ENCODE measurements around the gene PTPRC. TPM values are rescaled to one million over a fixed set of nuclear protein-coding genes. Genes with fewer than 3 reads are reported as not detected.
A peak's percentile ranks its signal among the peaks of the same experiment; 100 is the strongest.
"Not testable (repeated sequence)": the region's sequence is repeated elsewhere in the genome, so short reads cannot be mapped to it uniquely, and the experiment has no call there.

PTPRC gene
- polyA plus RNA-seq, result 10 to 100 TPM in 1 of 4 donors, 1 to 10 TPM in 3; 1.6 to 17.4 (median 5.3) TPM
- long read RNA-seq, donor 1, result 0 reads
- long read RNA-seq, donor 2, result 0 reads
- long read RNA-seq, donor 3, partial matches to known transcripts, result 0 of 2 reads
- long read RNA-seq, donor 3, other reads (novel, unspliced or antisense), result 0 of 2 reads
- long read RNA-seq, donor 4, result 0 reads
- long read RNA-seq, donor 5, result 0 reads
- long read RNA-seq, donor 6, full-length matches to known transcripts, result 1 of 1 reads
- long read RNA-seq, donor 6, partial matches to known transcripts, result 0 of 1 reads
- long read RNA-seq, donor 6, other reads (novel, unspliced or antisense), result 0 of 1 reads
- long read RNA-seq, donor 7, result 0 reads
- long read RNA-seq, donor 8, result 0 reads
- long read RNA-seq, donor 9, result 0 reads
- long read RNA-seq, donor 10, full-length matches to known transcripts, result 1 of 1 reads
- long read RNA-seq, donor 10, partial matches to known transcripts, result 0 of 1 reads
- long read RNA-seq, donor 10, other reads (novel, unspliced or antisense), result 0 of 1 reads

- no peaks in the 10 kb centered on the region for H3K4me1 ChIP-seq (ENCODE audit: control insufficient read depth in 3 of 3, insufficient read depth in 2 of 3, low read depth in 1 of 3, low read length in 2 of 3)
- H3K27ac ChIP-seq (ENCODE audit: low read depth in 1 of 3, low read length in 2 of 3), result peak within 1 kb of the TSS in 2 of 3 donors; percentile 55 to 67
- FAIRE-seq, result no peak
- no peaks in the 10 kb centered on the region for H3K9me3 ChIP-seq (ENCODE audit: control insufficient read depth in 2 of 2, insufficient read depth in 1 of 2, low read depth in 1 of 2, low read length in 1 of 2)
- peak within 1 kb of the TSS; percentile 1 to 38 (median 23) for H3K4me3 ChIP-seq (ENCODE audit: low read depth in 1 of 3, low read length in 3 of 3)
- peak in 1 of 2 donors; percentile 51 for DNase-seq
- 41 to 55% (median 47%) methylated on average over 6 of the region's 6 CpGs for WGBS, 3 donors
- no peaks in the 10 kb centered on the region for H3K36me3 ChIP-seq (ENCODE audit: control insufficient read depth in 3 of 3, insufficient read depth in 2 of 3, low read depth in 1 of 3, low read length in 3 of 3)
- no peaks in the 10 kb centered on the region for H3K27me3 ChIP-seq (ENCODE audit: control insufficient read depth in 3 of 3, insufficient read depth in 3 of 3, low read length in 3 of 3)
These were observed at the start of gene PTPRC for GRCh38 chr1:198638894-198639635. Gene PTPRC, plus strand, starts transcription at chr1:198639040. Its CDS starts 229 bp downstream, at chr1:198639269.

- H3K27ac ChIP-seq (ENCODE audit: low read depth in 1 of 3, low read length in 2 of 3), result no peak overlapping the region
- no peaks in the 10 kb centered on the region for H3K9me3 ChIP-seq (ENCODE audit: control insufficient read depth in 2 of 2, insufficient read depth in 1 of 2, low read depth in 1 of 2, low read length in 1 of 2)
- FAIRE-seq (peak; percentile 23), DNase-seq (no peak)
- H3K36me3 ChIP-seq (ENCODE audit: control insufficient read depth in 3 of 3, insufficient read depth in 2 of 3, low read depth in 1 of 3, low read length in 3 of 3), result no peaks in the 10 kb centered on the region
- no peaks in the 10 kb centered on the region for H3K27me3 ChIP-seq (ENCODE audit: control insufficient read depth in 3 of 3, insufficient read depth in 3 of 3, low read length in 3 of 3)
- H3K4me3 ChIP-seq (ENCODE audit: low read depth in 1 of 3, low read length in 3 of 3), result no peak overlapping the region
- H3K4me1 ChIP-seq (ENCODE audit: control insufficient read depth in 3 of 3, insufficient read depth in 2 of 3, low read depth in 1 of 3, low read length in 2 of 3), result no peaks in the 10 kb centered on the region
These were observed 48.4 kb upstream of the PTPRC start for GRCh38 chr1:198590454-198590853.

- FAIRE-seq, result no peak
- WGBS, 3 donors, result 77 to 90% (median 89%) methylated on average over 2 of the region's 2 CpGs
- peaks cover 0 to 3% of the 10 kb centered on the region in 2 donors for H3K9me3 ChIP-seq (ENCODE audit: control insufficient read depth in 2 of 2, insufficient read depth in 1 of 2, low read depth in 1 of 2, low read length in 1 of 2)
- H3K4me3 ChIP-seq (ENCODE audit: low read depth in 1 of 3, low read length in 3 of 3), result no peak overlapping the region
- H3K27ac ChIP-seq (ENCODE audit: low read depth in 1 of 3, low read length in 2 of 3), result no peak overlapping the region
- no peak for DNase-seq
- H3K36me3 ChIP-seq (ENCODE audit: control insufficient read depth in 3 of 3, insufficient read depth in 2 of 3, low read depth in 1 of 3, low read length in 3 of 3), result no peaks in the 10 kb centered on the region
- H3K27me3 ChIP-seq (ENCODE audit: control insufficient read depth in 3 of 3, insufficient read depth in 3 of 3, low read length in 3 of 3), result no peaks in the 10 kb centered on the region
- no peaks in the 10 kb centered on the region for H3K4me1 ChIP-seq (ENCODE audit: control insufficient read depth in 3 of 3, insufficient read depth in 2 of 3, low read depth in 1 of 3, low read length in 2 of 3)
These were observed 43.1 kb upstream of the PTPRC start for GRCh38 chr1:198595765-198596164.

- WGBS, 3 donors, result 79 to 92% (median 82%) methylated on average over 7 of the region's 7 CpGs
- H3K4me3 ChIP-seq (ENCODE audit: low read depth in 1 of 3, low read length in 3 of 3), result no peak overlapping the region
- H3K9me3 ChIP-seq (ENCODE audit: control insufficient read depth in 2 of 2, insufficient read depth in 1 of 2, low read depth in 1 of 2, low read length in 1 of 2), result peaks cover 0 to 3% of the 10 kb centered on the region in 2 donors
- H3K36me3 ChIP-seq (ENCODE audit: control insufficient read depth in 3 of 3, insufficient read depth in 2 of 3, low read depth in 1 of 3, low read length in 3 of 3), result no peaks in the 10 kb centered on the region
- H3K27ac ChIP-seq (ENCODE audit: low read depth in 1 of 3, low read length in 2 of 3), result no peak overlapping the region
- no peaks in the 10 kb centered on the region for H3K27me3 ChIP-seq (ENCODE audit: control insufficient read depth in 3 of 3, insufficient read depth in 3 of 3, low read length in 3 of 3)
- no peaks in the 10 kb centered on the region for H3K4me1 ChIP-seq (ENCODE audit: control insufficient read depth in 3 of 3, insufficient read depth in 2 of 3, low read depth in 1 of 3, low read length in 2 of 3)
- FAIRE-seq (no peak), DNase-seq (no peak)
These were observed 41.0 kb upstream of the PTPRC start for GRCh38 chr1:198597690-198598430.

- FAIRE-seq (no peak), DNase-seq (no peak)
- no peaks in the 10 kb centered on the region for H3K36me3 ChIP-seq (ENCODE audit: control insufficient read depth in 3 of 3, insufficient read depth in 2 of 3, low read depth in 1 of 3, low read length in 3 of 3)
- H3K4me1 ChIP-seq (ENCODE audit: control insufficient read depth in 3 of 3, insufficient read depth in 2 of 3, low read depth in 1 of 3, low read length in 2 of 3), result no peaks in the 10 kb centered on the region
- H3K27me3 ChIP-seq (ENCODE audit: control insufficient read depth in 3 of 3, insufficient read depth in 3 of 3, low read length in 3 of 3), result no peaks in the 10 kb centered on the region
- H3K4me3 ChIP-seq (ENCODE audit: low read depth in 1 of 3, low read length in 3 of 3), result no peak overlapping the region
- peak overlapping the region in 1 of 3 donors; percentile 20 for H3K27ac ChIP-seq (ENCODE audit: low read depth in 1 of 3, low read length in 2 of 3)
- peaks cover 0 to 3% of the 10 kb centered on the region in 2 donors for H3K9me3 ChIP-seq (ENCODE audit: control insufficient read depth in 2 of 2, insufficient read depth in 1 of 2, low read depth in 1 of 2, low read length in 1 of 2)
- WGBS, 3 donors, result 44 to 77% (median 56%) methylated on average over 6 of the region's 6 CpGs
These were observed 40.0 kb upstream of the PTPRC start for GRCh38 chr1:198598796-198599321.

GRCh38 chr1:198599749-198600148, 39.1 kb upstream of the PTPRC start:
- peaks cover 0 to 3% of the 10 kb centered on the region in 2 donors for H3K9me3 ChIP-seq (ENCODE audit: control insufficient read depth in 2 of 2, insufficient read depth in 1 of 2, low read depth in 1 of 2, low read length in 1 of 2)
- DNase-seq (no peak), FAIRE-seq (no peak)
- H3K27ac ChIP-seq (ENCODE audit: low read depth in 1 of 3, low read length in 2 of 3), result no peak overlapping the region
- no peaks in the 10 kb centered on the region for H3K4me1 ChIP-seq (ENCODE audit: control insufficient read depth in 3 of 3, insufficient read depth in 2 of 3, low read depth in 1 of 3, low read length in 2 of 3)
- H3K4me3 ChIP-seq (ENCODE audit: low read depth in 1 of 3, low read length in 3 of 3), result no peak overlapping the region
- 87 to 91% (median 88%) methylated on average over 2 of the region's 2 CpGs for WGBS, 3 donors
- no peaks in the 10 kb centered on the region for H3K36me3 ChIP-seq (ENCODE audit: control insufficient read depth in 3 of 3, insufficient read depth in 2 of 3, low read depth in 1 of 3, low read length in 3 of 3)
- no peaks in the 10 kb centered on the region for H3K27me3 ChIP-seq (ENCODE audit: control insufficient read depth in 3 of 3, insufficient read depth in 3 of 3, low read length in 3 of 3)

- 95 to 100% (median 96%) methylated on average over 1 of the region's 1 CpG for WGBS, 3 donors
- Histone ChIP-seq H3K9me3 (ENCODE audit: control insufficient read depth in 2 of 2, insufficient read depth in 1 of 2, low read depth in 1 of 2, low read length in 1 of 2) (peaks cover 0 to 3% of the 10 kb centered on the region in 2 donors), H3K4me1 (ENCODE audit: control insufficient read depth in 3 of 3, insufficient read depth in 2 of 3, low read depth in 1 of 3, low read length in 2 of 3) (no peaks in the 10 kb centered on the region), H3K27ac (ENCODE audit: low read depth in 1 of 3, low read length in 2 of 3) (no peak overlapping the region), H3K36me3 (ENCODE audit: control insufficient read depth in 3 of 3, insufficient read depth in 2 of 3, low read depth in 1 of 3, low read length in 3 of 3) (no peaks in the 10 kb centered on the region), H3K4me3 (ENCODE audit: low read depth in 1 of 3, low read length in 3 of 3) (no peak overlapping the region), H3K27me3 (ENCODE audit: control insufficient read depth in 3 of 3, insufficient read depth in 3 of 3, low read length in 3 of 3) (no peaks in the 10 kb centered on the region)
- FAIRE-seq (no peak), DNase-seq (no peak)
These were observed 37.9 kb upstream of the PTPRC start for GRCh38 chr1:198600906-198601305.

GRCh38 chr1:198601310-198601709, 37.5 kb upstream of the PTPRC start:
- not testable (repeated sequence) for DNase-seq; H3K4me3 ChIP-seq (ENCODE audit: low read depth in 1 of 3, low read length in 3 of 3); H3K27me3 ChIP-seq (ENCODE audit: control insufficient read depth in 3 of 3, insufficient read depth in 3 of 3, low read length in 3 of 3); H3K9me3 ChIP-seq (ENCODE audit: control insufficient read depth in 2 of 2, insufficient read depth in 1 of 2, low read depth in 1 of 2, low read length in 1 of 2); H3K27ac ChIP-seq (ENCODE audit: low read depth in 1 of 3, low read length in 2 of 3); FAIRE-seq; H3K4me1 ChIP-seq (ENCODE audit: control insufficient read depth in 3 of 3, insufficient read depth in 2 of 3, low read depth in 1 of 3, low read length in 2 of 3); H3K36me3 ChIP-seq (ENCODE audit: control insufficient read depth in 3 of 3, insufficient read depth in 2 of 3, low read depth in 1 of 3, low read length in 3 of 3)
- WGBS, 3 donors, result 61 to 84% (median 73%) methylated on average over 1 of the region's 1 CpG

Measured in small intestine (tissue), 16 donors.